HEK293T (cell line): Measurements from ENCODE around the gene ANKRD34C.

Source experiments
- BHLHE40 ChIP-seq: fragments of 450-650 bp; IDR thresholded peaks from 2 replicates; pipeline ENCODE4 v1.6.1; 2016; ENCODE audit warnings: mild to moderate bottlenecking, moderate library complexity, borderline replicate concordance
- CTBP1 ChIP-seq: fragments of 450-650 bp; IDR thresholded peaks from 2 replicates; pipeline ENCODE4 v1.6.1; 2016; ENCODE audit warnings: borderline replicate concordance
- FOXA1 ChIP-seq: fragments of 450-650 bp; IDR thresholded peaks from 2 replicates; pipeline ENCODE4 v1.6.1; 2016; ENCODE audit warnings: mild to moderate bottlenecking
- FOXM1 ChIP-seq: fragments of 450-650 bp; IDR thresholded peaks from 2 replicates; pipeline ENCODE4 v1.6.1; 2017; ENCODE audit warnings: mild to moderate bottlenecking, borderline replicate concordance
- LEF1 ChIP-seq: fragments of 450-650 bp; IDR thresholded peaks from 2 replicates; pipeline ENCODE4 v1.6.1; 2017; ENCODE audit warnings: mild to moderate bottlenecking, borderline replicate concordance

DNA sequence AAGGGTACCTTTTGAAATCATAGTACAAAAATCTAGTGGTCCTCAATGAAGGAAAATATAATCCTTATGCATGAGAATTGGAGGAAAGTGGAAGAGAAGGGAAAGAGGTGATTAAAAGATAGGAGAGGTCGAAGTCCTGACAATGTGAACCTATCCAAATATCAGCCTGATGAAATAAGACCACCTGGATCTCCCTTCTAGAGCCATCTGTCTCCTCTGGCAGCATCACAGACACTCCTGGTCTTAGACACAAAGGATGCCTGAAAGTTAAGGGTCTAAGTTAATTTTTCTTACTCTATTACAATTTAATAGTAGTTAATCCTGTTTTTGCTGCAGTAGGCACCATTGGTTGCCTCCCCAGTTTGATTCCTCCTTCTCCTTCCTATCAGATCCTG is 17.3 kb downstream of the ANKRD34C start:
- TF ChIP-seq LEF1 (no peak), BHLHE40 (no peak), CTBP1 (no peak), FOXA1 (no peak), FOXM1 (no peak)
